ENCODE data around the gene CERS4.

GRCh38 chr19:8305798-8306197 lies 96.6 kb downstream of the CERS4 start:
- TF ChIP-seq CTCF (IDR thresholded peaks at IDR 0.05 in 4 of 5, conservative IDR thresholded peaks at IDR 0.05 in 1 of 5) (no peak), POLR2A (IDR thresholded peaks at IDR 0.05) (no peak)

Data from gastrocnemius medialis (tissue), 4 donors.